Erythroblast (primary cell): Measurements from ENCODE around the gene TMEM108.

Experiments
- GATA1 ChIP-seq: IDR thresholded peaks from 2 replicates; pipeline ENCODE4 v1.6.1; 2011; ENCODE audit warnings: low read depth, mild to moderate bottlenecking, control low read depth, low read length, moderate library complexity
- POLR2A ChIP-seq: IDR thresholded peaks from 2 replicates; pipeline ENCODE4 v1.6.1; 2011; ENCODE audit warnings: mild to moderate bottlenecking, low read length

DNA sequence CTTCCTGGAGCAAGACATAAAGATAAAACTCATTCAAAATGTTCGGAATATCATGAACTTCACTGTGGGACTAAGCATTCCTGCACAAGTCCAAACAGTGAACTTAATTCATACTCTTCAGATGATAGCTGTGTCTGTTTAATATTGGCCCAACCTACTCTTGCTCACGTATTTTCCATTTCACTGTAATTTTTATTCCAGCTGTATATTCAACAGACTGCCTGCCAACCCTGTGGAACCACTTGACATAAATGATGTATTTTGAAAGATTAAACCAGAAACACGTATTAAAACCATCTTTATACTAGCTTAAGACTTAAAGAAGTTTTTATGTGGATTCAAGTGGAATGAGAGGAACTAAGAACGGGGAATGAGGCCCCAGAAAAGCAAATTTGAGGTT, 172.5 kb downstream of the TMEM108 start:
- TF ChIP-seq POLR2A (no peak), GATA1 (no peak)
